Osteocyte (in vitro differentiated cells): ENCODE measurements around the gene RABGAP1L. TPM values are rescaled to one million over a fixed set of nuclear protein-coding genes. Genes with fewer than 3 reads are reported as not detected.
A peak's percentile ranks its signal among the peaks of the same experiment; 100 is the strongest.

ENCODE experiments used
- DNase-seq: peaks from one replicate; pipeline ENCODE4 v3.0.0; 2021; ENCODE audit warnings: mixed read lengths; ENCODE audit not compliant: unreplicated experiment; ENCODE audit errors: extremely low spot score
- H3K27ac Mint-ChIP-seq: one replicate; pipeline ENCODE4 v1.8.0; 2021; ENCODE audit warnings: mild to moderate bottlenecking, mixed read lengths; ENCODE audit not compliant: unreplicated experiment
- H3K27me3 Mint-ChIP-seq: one replicate; pipeline ENCODE4 v1.8.0; 2021; ENCODE audit warnings: mixed read lengths; ENCODE audit not compliant: unreplicated experiment
- H3K36me3 Mint-ChIP-seq: one replicate; pipeline ENCODE4 v1.8.0; 2021; ENCODE audit warnings: mixed read lengths; ENCODE audit not compliant: unreplicated experiment
- H3K4me1 Mint-ChIP-seq: one replicate; pipeline ENCODE4 v1.8.0; 2021; ENCODE audit warnings: mixed read lengths; ENCODE audit not compliant: unreplicated experiment
- H3K4me3 Mint-ChIP-seq: one replicate; pipeline ENCODE4 v1.8.0; 2021; ENCODE audit warnings: mild to moderate bottlenecking, moderate library complexity, mixed read lengths; ENCODE audit not compliant: unreplicated experiment
- H3K9me3 Mint-ChIP-seq: one replicate; pipeline ENCODE4 v1.8.0; 2021; ENCODE audit warnings: mixed read lengths; ENCODE audit not compliant: unreplicated experiment
- CTCF ChIP-seq: fragments of 200-600 bp; sonication (generic); IDR thresholded peaks from 2 replicates; pipeline ENCODE4 v1.5.0; 2021; ENCODE audit warnings: antibody characterized with exemption, mild to moderate bottlenecking, moderate library complexity
- total RNA-seq: library from RNA; stranded (reverse); gene quantifications from 2 replicates; pipeline ENCODE4 v1.2.1, GENCODE V29; 2021

Gene RABGAP1L
- total RNA-seq, 1 donor from 2014 or later: 29.3 TPM

- no peaks in the 10 kb centered on the region for H3K36me3 Mint-ChIP-seq
- TF ChIP-seq CTCF: no peak
- no peak for DNase-seq
- H3K4me1 Mint-ChIP-seq: peaks cover 22% of the 10 kb centered on the region
- H3K9me3 Mint-ChIP-seq: no peaks in the 10 kb centered on the region
- H3K4me3 Mint-ChIP-seq: no peak overlapping the region
- H3K27ac Mint-ChIP-seq: no peak overlapping the region
- H3K27me3 Mint-ChIP-seq: peaks cover 3% of the 10 kb centered on the region
Measured at GRCh38 chr1:174156437-174156836, 2.9 kb upstream of the RABGAP1L start.

GRCh38 chr1:174157157-174157806, 2.0 kb upstream of the RABGAP1L start:
- Mint-ChIP-seq H3K27me3 (peaks cover 3% of the 10 kb centered on the region), H3K4me3 (no peak overlapping the region), H3K27ac (no peak overlapping the region), H3K36me3 (no peaks in the 10 kb centered on the region), H3K9me3 (no peaks in the 10 kb centered on the region), H3K4me1 (peaks cover 22% of the 10 kb centered on the region)
- no peak for DNase-seq
- no peak for TF ChIP-seq CTCF

DNA sequence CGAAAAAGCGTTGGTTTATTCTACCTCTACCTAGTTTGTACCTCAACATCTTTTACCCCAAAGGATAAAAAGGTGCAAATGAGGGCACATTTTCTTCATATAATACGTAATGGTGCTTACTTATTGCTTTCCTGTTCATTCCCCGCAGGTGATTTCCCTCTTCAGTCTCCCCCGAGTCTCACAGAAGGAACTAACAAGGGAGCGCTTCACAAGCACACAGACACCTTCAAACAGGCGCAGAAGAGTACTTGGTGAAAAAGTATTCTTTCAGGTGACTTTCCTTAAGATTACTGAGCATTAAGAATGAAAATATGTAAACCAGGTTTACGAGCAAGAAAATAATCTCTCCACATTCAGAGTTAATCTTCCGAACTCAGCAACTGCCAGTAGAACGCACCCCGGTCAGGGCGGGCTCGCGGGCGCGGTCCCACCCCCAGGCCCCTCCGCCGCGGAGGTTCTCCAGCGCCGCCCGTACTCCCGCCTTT, 511 bp upstream of the RABGAP1L start:
- peak; percentile 2 for TF ChIP-seq CTCF
- H3K36me3 Mint-ChIP-seq: no peaks in the 10 kb centered on the region
- H3K27ac Mint-ChIP-seq: peak overlapping the region; percentile 60

GRCh38 chr1:174160109-174160473, 771 bp downstream of the RABGAP1L start:
- peak overlapping the region; percentile 74 for H3K27ac Mint-ChIP-seq
- peak overlapping the region; percentile 97 for H3K4me3 Mint-ChIP-seq
- no peak for DNase-seq
- no peak for TF ChIP-seq CTCF
- no peaks in the 10 kb centered on the region for H3K9me3 Mint-ChIP-seq
- peaks cover 3% of the 10 kb centered on the region for H3K27me3 Mint-ChIP-seq
- peaks cover 16% of the 10 kb centered on the region for H3K4me1 Mint-ChIP-seq
- no peaks in the 10 kb centered on the region for H3K36me3 Mint-ChIP-seq

More for the DNA sequence above, 511 bp upstream of the RABGAP1L start:
- Mint-ChIP-seq H3K9me3 (no peaks in the 10 kb centered on the region), H3K4me1 (peaks cover 16% of the 10 kb centered on the region), H3K4me3 (peak overlapping the region; percentile 97), H3K27me3 (peaks cover 3% of the 10 kb centered on the region)
- DNase-seq: no peak

DNA sequence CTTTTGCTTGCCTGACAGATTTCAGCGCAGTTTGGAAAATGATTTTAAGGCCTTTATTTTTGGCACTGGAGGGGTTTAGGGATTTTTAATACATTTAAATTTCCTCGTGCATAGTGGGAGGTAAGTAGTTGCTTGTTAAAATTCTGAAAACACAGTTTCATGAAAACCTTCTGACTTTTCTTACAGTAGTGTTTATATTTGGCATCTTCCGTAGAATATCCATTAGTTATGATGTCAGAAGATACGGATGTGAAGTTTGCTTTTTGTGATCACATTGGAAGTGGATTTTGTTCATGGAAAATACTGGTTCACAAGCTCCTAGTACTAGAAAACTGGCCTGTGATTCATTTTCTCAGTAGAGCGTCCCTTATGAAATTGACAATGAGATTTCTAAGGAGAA, 1.3 kb downstream of the RABGAP1L start:
- H3K36me3 Mint-ChIP-seq: no peaks in the 10 kb centered on the region
- DNase-seq: no peak
- H3K9me3 Mint-ChIP-seq: no peaks in the 10 kb centered on the region
- peaks cover 16% of the 10 kb centered on the region for H3K4me1 Mint-ChIP-seq
- H3K4me3 Mint-ChIP-seq: peak overlapping the region; percentile 97
- TF ChIP-seq CTCF: no peak
- H3K27me3 Mint-ChIP-seq: peaks cover 3% of the 10 kb centered on the region
- peak overlapping the region; percentile 74 for H3K27ac Mint-ChIP-seq
